DOHH2 (cell line): ENCODE results near the gene ZBTB7C.

Source experiments
- H3F3A ChIP-seq: fragments of 200-600 bp; sonication (generic), shearing (Covaris generic); 2 replicates; pipeline ENCODE4 v1.6.0; 2016; ENCODE audit warnings: antibody characterized with exemption, mild to moderate bottlenecking; ENCODE audit not compliant: control insufficient read depth, insufficient read depth
- H3K27ac ChIP-seq: fragments of 200-600 bp; sonication (generic); 2 replicates; pipeline ENCODE4 v1.5.1; 2014; ENCODE audit warnings: low read depth, mild to moderate bottlenecking, low read length, moderate library complexity
- H3K27me3 ChIP-seq: fragments of 200-600 bp; sonication (generic); 2 replicates; pipeline ENCODE4 v1.6.1; 2014; ENCODE audit warnings: mild to moderate bottlenecking, low read length, mixed read lengths; ENCODE audit not compliant: control insufficient read depth
- H3K36me3 ChIP-seq: fragments of 200-600 bp; sonication (generic); 2 replicates; pipeline ENCODE4 v1.6.1; 2014; ENCODE audit warnings: mild to moderate bottlenecking, low read length, moderate library complexity, mixed read lengths; ENCODE audit not compliant: control insufficient read depth
- H3K4me1 ChIP-seq: fragments of 200-600 bp; sonication (generic); 2 replicates; pipeline ENCODE4 v1.6.1; 2014; ENCODE audit warnings: mild to moderate bottlenecking, low read length, mixed read lengths; ENCODE audit not compliant: control insufficient read depth
- H3K4me2 ChIP-seq: fragments of 200-600 bp; sonication (generic); 2 replicates; pipeline ENCODE4 v1.6.0; 2014; ENCODE audit warnings: mild to moderate bottlenecking, low read length, moderate library complexity
- H3K4me3 ChIP-seq: fragments of 200-600 bp; sonication (generic); 2 replicates; pipeline ENCODE4 v1.5.1; 2014; ENCODE audit warnings: mild to moderate bottlenecking, low read length, mixed read lengths
- H3K79me2 ChIP-seq: fragments of 200-600 bp; sonication (generic); 2 replicates; pipeline ENCODE4 v1.6.1; 2014; ENCODE audit warnings: mild to moderate bottlenecking, low read length, mixed read lengths; ENCODE audit not compliant: control insufficient read depth
- H3K9me2 ChIP-seq: fragments of 200-600 bp; sonication (generic); replicated peaks from 2 replicates; pipeline ENCODE4 v1.6.1; 2014; ENCODE audit warnings: mild to moderate bottlenecking, low read length, mixed read lengths; ENCODE audit not compliant: control insufficient read depth
- H3K9me3 ChIP-seq: fragments of 200-600 bp; sonication (generic); 2 replicates; pipeline ENCODE4 v1.6.1; 2014; ENCODE audit warnings: antibody characterized with exemption, low read length, mixed read lengths; ENCODE audit not compliant: control insufficient read depth, insufficient read depth
- H4K20me1 ChIP-seq: fragments of 200-600 bp; sonication (generic); 2 replicates; pipeline ENCODE4 v1.6.0; 2014; ENCODE audit warnings: low read depth, mild to moderate bottlenecking, antibody characterized with exemption, low read length, moderate library complexity; ENCODE audit not compliant: control insufficient read depth, insufficient read depth
- EZH2phosphoT487 ChIP-seq: fragments of 200-600 bp; sonication (generic); IDR thresholded peaks from 2 replicates; pipeline ENCODE4 v1.6.1; 2017; ENCODE audit warnings: borderline replicate concordance, mild to moderate bottlenecking, antibody characterized with exemption, low read length, moderate library complexity, mixed read lengths
- TF ChIP-seq, protein P1 (sequence below): fragments of 200-600 bp; sonication (generic); IDR thresholded peaks from one replicate; pipeline ENCODE4 v1.5.1; 2014; ENCODE audit warnings: antibody characterized with exemption, mild to moderate bottlenecking, low read depth, low read length; ENCODE audit not compliant: poor library complexity, severe bottlenecking

The ZBTB7C gene

DNA sequence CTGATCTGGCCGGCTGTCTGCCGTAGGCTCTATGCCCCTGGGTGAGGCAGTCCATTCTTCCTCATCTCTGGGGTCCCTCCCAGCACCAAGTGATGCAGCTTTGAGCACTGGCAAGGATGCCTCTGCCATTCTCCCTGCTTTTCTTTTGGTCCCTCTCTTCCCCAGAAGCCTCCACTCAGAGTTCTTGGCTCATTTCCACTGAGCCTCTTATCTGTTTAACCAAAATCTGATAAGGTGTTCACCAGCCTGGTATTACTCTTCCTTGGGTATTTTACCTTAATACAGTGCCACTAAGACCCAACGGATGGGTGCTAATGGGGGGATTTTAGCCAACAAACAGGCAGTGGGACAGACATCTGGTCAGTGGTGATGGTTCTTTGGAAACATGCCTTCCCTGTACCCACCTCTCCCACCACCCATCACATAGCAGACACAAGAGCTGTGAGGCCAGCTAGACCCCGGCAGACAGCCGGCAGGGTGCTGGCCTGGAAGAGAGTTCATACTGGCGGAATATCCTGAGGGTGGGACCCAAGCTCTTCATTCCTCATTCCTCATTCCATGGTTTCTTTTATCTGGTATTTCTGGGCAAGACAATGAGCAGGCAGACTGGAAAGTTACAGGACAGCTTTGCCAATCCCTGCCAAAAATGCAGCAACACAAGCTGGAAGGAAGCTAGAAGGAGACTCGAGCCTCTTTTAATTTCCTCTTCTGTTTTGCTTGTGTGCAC is 34.6 kb downstream of the ZBTB7C start:
- Histone ChIP-seq H3K36me3 (no peaks in the 10 kb centered on the region), H3K27me3 (no peaks in the 10 kb centered on the region; the same call in 1 of the 2 replicates), H3K4me2 (no peak overlapping the region), H3K9me2 (no peaks in the 10 kb centered on the region), H3K27ac (no peak overlapping the region), H3F3A (no peaks in the 10 kb centered on the region), H4K20me1 (no peaks in the 10 kb centered on the region), H3K9me3 (no peaks in the 10 kb centered on the region), H3K4me3 (no peak overlapping the region), H3K79me2 (no peaks in the 10 kb centered on the region), H3K4me1 (no peaks in the 10 kb centered on the region)
- TF ChIP-seq EZH2phosphoT487: no peak

- Histone ChIP-seq H3K36me3 (no peaks in the 10 kb centered on the region), H3K4me3 (no peak overlapping the region), H3K27ac (no peak overlapping the region), H3K9me3 (no peaks in the 10 kb centered on the region), H3K4me2 (no peak overlapping the region), H3K9me2 (no peaks in the 10 kb centered on the region), H3K4me1 (no peaks in the 10 kb centered on the region), H4K20me1 (no peaks in the 10 kb centered on the region), H3K79me2 (no peaks in the 10 kb centered on the region), H3K27me3 (no peaks in the 10 kb centered on the region), H3F3A (no peaks in the 10 kb centered on the region)
- TF ChIP-seq EZH2phosphoT487: no peak
- TF ChIP-seq, protein P1, sequence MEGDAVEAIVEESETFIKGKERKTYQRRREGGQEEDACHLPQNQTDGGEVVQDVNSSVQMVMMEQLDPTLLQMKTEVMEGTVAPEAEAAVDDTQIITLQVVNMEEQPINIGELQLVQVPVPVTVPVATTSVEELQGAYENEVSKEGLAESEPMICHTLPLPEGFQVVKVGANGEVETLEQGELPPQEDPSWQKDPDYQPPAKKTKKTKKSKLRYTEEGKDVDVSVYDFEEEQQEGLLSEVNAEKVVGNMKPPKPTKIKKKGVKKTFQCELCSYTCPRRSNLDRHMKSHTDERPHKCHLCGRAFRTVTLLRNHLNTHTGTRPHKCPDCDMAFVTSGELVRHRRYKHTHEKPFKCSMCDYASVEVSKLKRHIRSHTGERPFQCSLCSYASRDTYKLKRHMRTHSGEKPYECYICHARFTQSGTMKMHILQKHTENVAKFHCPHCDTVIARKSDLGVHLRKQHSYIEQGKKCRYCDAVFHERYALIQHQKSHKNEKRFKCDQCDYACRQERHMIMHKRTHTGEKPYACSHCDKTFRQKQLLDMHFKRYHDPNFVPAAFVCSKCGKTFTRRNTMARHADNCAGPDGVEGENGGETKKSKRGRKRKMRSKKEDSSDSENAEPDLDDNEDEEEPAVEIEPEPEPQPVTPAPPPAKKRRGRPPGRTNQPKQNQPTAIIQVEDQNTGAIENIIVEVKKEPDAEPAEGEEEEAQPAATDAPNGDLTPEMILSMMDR: no peak
These were observed 37.2 kb downstream of the ZBTB7C start for GRCh38 chr18:48371854-48372602.

GRCh38 chr18:48367557-48367956 is 41.6 kb downstream of the ZBTB7C start:
- no peaks in the 10 kb centered on the region for H3F3A ChIP-seq
- no peaks in the 10 kb centered on the region for H3K9me2 ChIP-seq
- no peak overlapping the region for H3K27ac ChIP-seq
- H4K20me1 ChIP-seq: no peaks in the 10 kb centered on the region
- no peaks in the 10 kb centered on the region for H3K4me1 ChIP-seq
- H3K27me3 ChIP-seq: no peaks in the 10 kb centered on the region
- no peaks in the 10 kb centered on the region for H3K36me3 ChIP-seq
- no peak overlapping the region for H3K4me3 ChIP-seq
- H3K4me2 ChIP-seq: no peak overlapping the region
- no peaks in the 10 kb centered on the region for H3K79me2 ChIP-seq
- H3K9me3 ChIP-seq: no peaks in the 10 kb centered on the region
- TF ChIP-seq, protein P1: no peak
- TF ChIP-seq EZH2phosphoT487: no peak

GRCh38 chr18:48365965-48366364 is 43.2 kb downstream of the ZBTB7C start:
- no peaks in the 10 kb centered on the region for H3K27me3 ChIP-seq
- no peaks in the 10 kb centered on the region for H3K79me2 ChIP-seq
- no peaks in the 10 kb centered on the region for H3K9me2 ChIP-seq
- H3F3A ChIP-seq: no peaks in the 10 kb centered on the region
- no peaks in the 10 kb centered on the region for H3K9me3 ChIP-seq
- H3K27ac ChIP-seq: no peak overlapping the region
- no peak for TF ChIP-seq EZH2phosphoT487
- TF ChIP-seq, protein P1: no peak
- no peaks in the 10 kb centered on the region for H3K4me1 ChIP-seq
- no peaks in the 10 kb centered on the region for H3K36me3 ChIP-seq
- no peak overlapping the region for H3K4me2 ChIP-seq
- H4K20me1 ChIP-seq: no peaks in the 10 kb centered on the region
- H3K4me3 ChIP-seq: no peak overlapping the region
